ENCODE data around the gene SFXN5.
"Not testable (repeated sequence)": the region's sequence is repeated elsewhere in the genome, so short reads cannot be mapped to it uniquely, and the experiment has no call there.

The SFXN5 gene

DNA sequence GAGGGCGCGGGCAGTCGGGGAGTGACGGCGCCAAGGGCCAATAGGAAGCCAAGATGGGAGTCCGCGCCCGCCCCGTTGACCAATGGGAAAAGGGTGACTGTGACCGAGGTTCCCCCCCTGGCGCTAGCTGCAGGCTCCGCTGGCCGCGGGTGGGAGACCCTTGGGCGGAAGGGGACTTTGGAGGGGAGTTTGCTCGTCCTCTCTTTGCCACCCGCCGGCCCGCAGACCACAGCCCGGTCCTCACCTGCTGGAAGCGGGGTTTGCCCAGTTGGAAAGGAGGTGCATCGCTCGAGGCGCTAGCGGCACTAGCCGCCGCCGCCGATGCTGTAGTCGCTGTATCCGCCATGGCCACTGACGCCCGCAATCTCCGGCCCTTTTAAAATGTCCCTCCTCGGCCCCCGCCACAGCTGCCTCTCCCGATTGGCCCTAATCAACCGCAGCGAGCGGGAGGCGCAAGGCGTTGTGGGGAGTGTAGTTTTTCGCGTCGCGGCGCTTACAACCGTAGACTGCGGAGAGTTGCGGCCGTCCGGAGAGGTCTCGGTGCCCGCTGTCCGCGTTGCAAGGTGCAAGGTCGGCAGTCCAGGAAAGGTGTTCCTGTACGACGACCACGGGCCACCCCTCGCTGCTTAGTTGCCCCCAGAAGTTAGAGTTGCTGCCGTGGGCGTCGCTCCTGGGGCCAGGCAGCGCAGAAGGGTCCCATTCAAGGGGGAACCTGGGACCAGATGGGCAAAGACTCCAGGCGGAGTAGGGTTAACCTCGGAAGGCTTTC lies at the start of gene SFXN5:
SFXN5 (minus strand) TSS at position 353 of the 769 bp plus-strand sequence; CDS start at position 346, 7 bp downstream.
- peak; percentile 94 for DNase-seq (ENCODE audit: low read depth)

- DNase-seq (ENCODE audit: low read depth), result not testable (repeated sequence)
Measured at GRCh38 chr2:73119611-73120239, 48.2 kb upstream of the SFXN5 start.

- DNase-seq (ENCODE audit: low read depth), result no peak
Measured at GRCh38 chr2:73117441-73117840, 45.9 kb upstream of the SFXN5 start.

- DNase-seq (ENCODE audit: low read depth), result no peak
Measured at GRCh38 chr2:73116182-73116960, 44.9 kb upstream of the SFXN5 start.

GRCh38 chr2:73114273-73114867 lies 42.9 kb upstream of the SFXN5 start:
- DNase-seq (ENCODE audit: low read depth), result no peak

DNA sequence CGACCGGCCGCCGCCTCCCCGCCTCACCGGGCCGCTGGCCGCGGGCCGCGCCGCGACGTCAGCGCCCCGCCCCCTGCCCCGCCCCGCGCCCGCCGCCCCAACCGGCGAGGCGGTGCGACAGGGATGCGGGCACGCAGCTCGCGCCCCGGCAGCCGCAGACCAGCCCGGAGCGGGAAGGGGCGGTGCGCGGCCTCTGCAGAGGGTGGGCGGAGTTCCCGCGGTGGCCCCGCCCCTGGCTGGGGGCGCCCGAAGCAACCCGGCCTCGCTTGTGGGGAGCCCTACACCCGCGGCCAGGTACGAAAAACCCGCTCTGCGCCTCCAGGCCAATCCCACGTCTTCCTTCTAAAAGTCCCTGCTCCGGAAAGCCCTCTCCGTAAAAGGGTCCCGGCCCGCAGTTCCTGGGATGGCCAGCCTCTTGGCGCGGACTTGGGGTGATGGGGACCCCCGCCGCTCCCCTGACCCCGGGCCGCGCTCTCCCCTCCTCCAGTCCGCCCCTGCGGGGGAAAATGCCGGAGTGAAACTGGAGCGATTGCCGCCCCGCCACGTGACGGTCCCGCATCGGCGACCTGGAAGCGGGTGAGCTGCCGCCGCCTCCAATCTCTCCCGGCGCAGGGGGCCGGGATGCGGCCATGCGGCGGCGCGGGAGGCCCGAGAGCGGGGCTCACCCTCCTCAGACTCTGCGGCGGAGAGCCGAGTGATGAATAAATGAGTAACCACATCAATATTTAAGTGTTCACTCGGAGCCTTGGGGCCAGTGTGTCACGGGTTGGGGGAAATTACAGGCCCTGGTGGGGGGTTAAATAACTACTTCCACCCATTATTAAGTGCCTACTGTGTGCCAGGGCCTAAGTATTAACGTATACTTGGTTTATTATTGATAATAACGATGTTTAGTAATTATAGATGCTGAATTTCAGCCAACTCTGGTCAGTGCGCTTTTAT lies 41.7 kb upstream of the SFXN5 start, which contains the start of gene RAB11FIP5:
RAB11FIP5 (minus strand) TSS at position 36 of the 942 bp plus-strand sequence. CDS start 171 bp downstream, outside the sequence.
- peak; percentile 52 for DNase-seq (ENCODE audit: low read depth)

DNA sequence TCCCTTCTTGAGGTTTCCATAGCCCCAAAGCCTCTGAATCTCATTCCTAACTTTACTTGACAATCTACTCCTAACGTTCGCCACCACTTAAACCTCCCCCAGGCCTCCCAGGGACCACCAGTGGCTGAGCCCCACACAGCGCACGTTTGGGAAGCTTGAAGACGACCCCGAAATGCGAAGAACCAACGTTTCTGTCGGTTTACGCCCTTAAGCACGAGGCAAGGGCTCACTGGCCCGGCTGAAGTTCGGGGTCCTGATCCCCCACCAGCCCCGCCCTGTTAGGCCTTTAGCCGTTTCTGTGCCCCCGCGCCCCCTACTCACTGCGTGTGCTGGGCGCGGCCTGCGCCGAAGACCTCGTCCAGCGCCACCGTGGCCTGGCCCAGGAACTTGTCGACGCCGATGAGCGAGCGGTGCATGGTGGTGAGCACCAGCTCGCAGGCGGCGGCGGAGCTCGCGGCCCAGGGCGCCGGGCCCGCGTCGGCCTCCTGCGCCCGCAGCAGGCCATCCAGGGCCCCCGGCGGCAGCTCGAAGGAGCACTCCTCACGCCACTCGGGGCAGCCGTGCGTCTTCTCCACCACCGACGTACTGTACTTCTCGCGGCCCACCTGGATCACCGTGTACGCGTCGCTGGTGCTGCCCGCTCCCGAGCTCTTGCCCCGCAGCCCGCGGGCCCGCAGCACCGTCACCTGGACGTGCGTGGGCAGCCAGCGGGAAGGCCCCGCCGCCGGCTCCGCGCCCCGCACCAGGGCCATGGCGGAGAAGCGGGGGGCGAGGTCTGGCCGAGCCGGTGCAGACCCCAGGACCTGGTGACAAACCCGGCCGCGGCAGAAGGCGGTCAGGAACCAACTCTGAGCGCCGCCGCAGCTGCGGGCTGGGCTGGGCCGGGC lies 40.8 kb upstream of the SFXN5 start:
- DNase-seq (ENCODE audit: low read depth), result no peak

DNA sequence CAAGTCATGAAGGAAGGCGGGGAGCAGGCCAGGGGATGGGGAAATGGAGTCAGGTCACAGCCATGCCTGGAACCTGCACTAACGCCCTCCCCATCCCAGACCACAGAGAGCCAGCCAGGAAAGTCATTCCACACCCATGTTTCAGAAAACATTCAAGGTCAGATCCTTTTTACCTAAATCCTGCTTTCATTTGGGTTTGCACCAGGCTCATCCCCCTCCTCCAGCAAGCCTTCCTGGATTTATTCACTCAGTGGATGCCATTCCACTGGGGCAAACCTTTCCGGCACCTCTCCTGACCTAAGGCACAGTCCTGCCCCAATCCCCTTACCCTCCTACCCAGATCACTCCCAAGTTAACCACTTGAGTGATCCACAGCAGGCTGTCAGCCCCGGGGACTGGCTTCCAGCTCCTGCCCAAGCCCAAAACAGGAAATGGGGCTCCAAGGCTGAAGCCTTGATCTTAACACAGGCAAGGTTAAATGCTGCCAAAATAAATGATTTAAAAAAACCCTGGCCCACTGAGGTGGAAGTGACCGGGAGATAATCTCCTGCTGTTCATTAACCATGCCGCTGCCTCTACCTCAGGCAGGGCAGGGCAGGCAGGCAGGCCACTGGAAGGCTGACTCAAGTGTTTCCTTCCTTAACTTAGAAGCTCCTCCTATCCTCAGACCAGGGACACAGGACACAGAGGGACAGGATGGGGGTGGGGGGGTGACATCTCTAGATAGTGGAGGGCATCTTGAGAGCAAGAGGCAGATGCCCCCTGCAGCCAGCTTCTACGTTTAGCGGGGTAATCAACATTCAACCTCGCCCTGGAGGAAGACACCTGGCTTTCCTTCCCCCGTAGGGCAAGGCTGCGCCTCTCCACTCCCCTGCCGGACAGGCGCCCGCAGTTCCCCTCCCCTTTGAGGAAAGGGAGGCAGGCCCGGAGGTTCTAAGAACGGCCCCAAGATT lies 39.8 kb upstream of the SFXN5 start:
- DNase-seq (ENCODE audit: low read depth), result no peak

- no peak for DNase-seq (ENCODE audit: low read depth)
Measured at GRCh38 chr2:73110168-73111072, 38.9 kb upstream of the SFXN5 start.

- DNase-seq (ENCODE audit: low read depth), result no peak
Measured at GRCh38 chr2:73109431-73110167, 38.1 kb upstream of the SFXN5 start.

DNA sequence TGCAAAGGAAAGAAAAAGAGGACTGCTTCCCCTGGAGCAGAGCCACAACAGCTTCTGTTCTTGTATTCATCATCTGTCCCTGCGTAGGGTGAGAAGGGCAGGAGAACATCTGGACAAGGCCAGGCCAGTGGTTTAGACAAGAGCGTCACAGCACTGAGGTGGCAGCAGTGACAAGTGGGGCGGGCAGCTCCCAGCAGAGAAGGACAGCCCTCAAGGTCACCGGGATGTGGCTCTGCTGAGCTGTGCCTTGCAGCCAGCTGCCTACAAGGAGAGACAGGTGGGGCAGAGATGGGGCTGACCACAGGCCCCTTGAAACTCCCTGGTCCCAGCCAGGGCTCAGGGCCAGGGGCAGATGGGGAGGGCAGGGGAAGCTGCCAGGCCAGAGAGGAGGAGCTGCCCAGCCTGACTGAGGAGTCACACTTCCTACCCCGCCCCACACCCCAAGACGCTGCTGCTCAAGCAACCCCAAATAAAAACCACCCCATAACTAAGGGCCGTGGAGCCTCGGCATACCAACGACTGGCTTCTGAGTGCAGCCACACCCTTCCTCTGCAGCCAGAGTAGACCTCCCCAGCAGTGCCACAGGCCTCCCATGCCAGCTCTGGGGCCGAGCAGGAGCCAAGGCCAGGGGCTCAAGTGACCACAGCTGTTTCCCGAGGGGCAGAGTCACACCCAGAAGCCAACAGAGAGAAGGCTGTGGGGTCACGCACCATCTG lies 35.9 kb upstream of the SFXN5 start:
- DNase-seq (ENCODE audit: low read depth), result no peak

DNA sequence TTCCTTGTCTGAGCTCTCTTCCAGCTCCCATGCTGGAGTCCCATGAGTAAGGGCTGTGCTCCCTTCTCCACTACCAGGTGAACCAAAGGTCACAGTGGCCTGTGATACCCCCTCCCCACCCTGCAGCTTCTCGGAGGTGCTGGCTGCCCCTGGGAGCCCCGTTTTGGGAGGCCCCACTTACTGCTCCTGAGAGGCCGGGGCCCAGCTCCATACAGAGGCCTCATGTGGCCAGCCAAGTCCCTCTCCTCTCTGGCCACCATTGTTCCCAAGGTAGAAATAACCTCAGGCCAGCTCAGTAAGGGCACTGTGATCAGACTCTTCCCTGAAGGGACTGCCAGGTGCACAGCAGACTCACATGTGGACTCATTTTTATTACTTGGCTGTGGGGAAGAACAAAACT lies 35.3 kb upstream of the SFXN5 start:
- DNase-seq (ENCODE audit: low read depth), result no peak

- no peak for DNase-seq (ENCODE audit: low read depth)
Measured at GRCh38 chr2:73105511-73105971, 34.0 kb upstream of the SFXN5 start.

DNA sequence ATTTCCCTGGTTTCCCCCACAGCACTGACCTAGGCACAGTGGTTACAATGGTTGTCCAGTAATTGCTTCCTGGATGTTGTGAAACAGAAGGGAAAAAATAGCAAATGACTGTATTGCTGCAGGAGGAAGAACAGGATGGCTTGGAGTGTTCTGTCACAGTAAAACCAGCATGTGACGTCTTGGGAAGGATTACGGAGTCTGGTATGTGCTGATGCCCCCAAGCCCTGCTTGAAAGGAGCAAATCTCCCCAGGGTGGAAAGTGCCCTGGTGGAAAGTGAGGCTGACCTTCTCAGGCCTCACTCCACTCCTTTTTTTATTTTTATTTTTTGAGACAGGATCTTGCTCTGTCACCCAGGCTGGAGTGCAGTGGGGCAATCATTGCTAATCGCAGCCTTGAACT lies 33.4 kb upstream of the SFXN5 start:
- DNase-seq (ENCODE audit: low read depth), result no peak

- no peak for DNase-seq (ENCODE audit: low read depth)
Measured at GRCh38 chr2:73103018-73103542, 31.6 kb upstream of the SFXN5 start.

DNA sequence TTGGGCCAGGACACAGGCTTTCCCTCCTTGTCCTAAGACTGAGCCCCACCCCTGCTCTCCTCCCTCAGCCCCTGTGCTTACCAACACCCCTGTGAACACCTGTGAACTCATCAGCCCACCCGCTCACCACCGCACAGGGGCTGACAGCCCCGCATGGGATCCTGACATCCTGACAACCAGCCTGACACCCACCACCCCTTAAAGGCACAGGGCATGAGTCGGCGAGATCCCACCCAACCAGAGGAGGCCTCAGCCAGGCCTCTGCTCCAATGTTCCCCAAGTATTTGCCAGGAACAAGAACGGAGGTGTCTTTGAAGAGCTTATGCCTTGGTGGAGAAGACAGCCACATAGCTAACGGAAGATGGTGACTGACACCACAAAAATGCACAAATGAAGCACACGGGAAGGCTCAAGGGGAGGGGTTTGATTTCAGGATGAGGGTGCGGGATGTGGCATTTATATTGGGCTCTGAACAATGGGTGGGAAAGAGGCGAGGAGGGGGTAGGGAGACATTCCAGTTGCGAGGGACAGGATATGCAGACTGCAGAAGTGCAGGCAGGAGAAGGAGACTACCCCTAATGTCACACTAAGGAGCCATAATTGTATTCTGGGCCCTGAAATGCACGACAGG lies 30.2 kb upstream of the SFXN5 start:
- no peak for DNase-seq (ENCODE audit: low read depth)

Data from activated gamma-delta T cell treated with anti-CD3 and anti-CD28 coated beads, Interleukin-2, amount 50 U/mL, for 16 hours (primary cell).